DND-41 (cell line): Measurements from ENCODE around the gene IGSF10.
A peak's percentile ranks its signal among the peaks of the same experiment; 100 is the strongest.

Source experiments
- ATAC-seq: fragments of 200-7000 bp; cut with Tn5 transposase; 3 replicates; pipeline ENCODE4 v1.9.1; 2021; ENCODE audit warnings: low read depth; ENCODE audit not compliant: insufficient read depth
- DNase-seq: peaks from one replicate; pipeline ENCODE4 v3.0.0-alpha.2; 2020
- H2AFZ ChIP-seq: 2 replicates; pipeline ENCODE4 v1.6.0; 2012; ENCODE audit warnings: low read depth, low read length
- H3K27ac ChIP-seq: 2 replicates; pipeline ENCODE4 v1.5.1; 2012; ENCODE audit warnings: low read length, inconsistent platforms
- H3K27me3 ChIP-seq: fragments of 200-600 bp; sonication (generic); 2 replicates; pipeline ENCODE4 v1.6.0; 2012; ENCODE audit warnings: low read length, mild to moderate bottlenecking, inconsistent platforms; ENCODE audit not compliant: insufficient read depth, poor library complexity
- H3K36me3 ChIP-seq: 2 replicates; pipeline ENCODE4 v1.5.1; 2012; ENCODE audit warnings: low read length, inconsistent platforms; ENCODE audit not compliant: insufficient read depth
- H3K4me1 ChIP-seq: 2 replicates; pipeline ENCODE4 v1.5.1; 2012; ENCODE audit warnings: mild to moderate bottlenecking, low read length; ENCODE audit not compliant: insufficient read depth
- H3K4me2 ChIP-seq: 2 replicates; pipeline ENCODE4 v1.6.0; 2012; ENCODE audit warnings: mild to moderate bottlenecking, moderate library complexity, low read length, inconsistent platforms; ENCODE audit not compliant: insufficient read depth
- H3K4me3 ChIP-seq, 2 experiments: fragments of 200-600 bp in 1 of 2; shearing (Covaris generic) in 1 of 2; 2 replicates each; pipeline ENCODE4 v1.5.1; 2012 to 2016; ENCODE audit warnings: inconsistent platforms in 2 of 2, low read length in 2 of 2, mild to moderate bottlenecking in 2 of 2, low read depth in 1 of 2, moderate library complexity in 1 of 2
- H3K79me2 ChIP-seq: 2 replicates; pipeline ENCODE4 v1.6.0; 2012; ENCODE audit warnings: low read length, inconsistent platforms; ENCODE audit not compliant: insufficient read depth
- H3K9ac ChIP-seq: 2 replicates; pipeline ENCODE4 v1.6.0; 2012; ENCODE audit warnings: low read depth, mild to moderate bottlenecking, inconsistent platforms, low read length, moderate library complexity
- H3K9me3 ChIP-seq: 2 replicates; pipeline ENCODE4 v1.5.1; 2012; ENCODE audit warnings: low read length, moderate library complexity, mild to moderate bottlenecking, inconsistent platforms; ENCODE audit not compliant: insufficient read depth, severe bottlenecking
- H4K20me1 ChIP-seq: 2 replicates; pipeline ENCODE4 v1.6.0; 2012; ENCODE audit warnings: low read length; ENCODE audit not compliant: insufficient read depth
- EZH2 ChIP-seq: IDR thresholded peaks from 3 replicates; pipeline ENCODE4 v1.6.1; 2012; ENCODE audit warnings: borderline replicate concordance, low read depth, mild to moderate bottlenecking, moderate library complexity, low read length, inconsistent platforms; ENCODE audit not compliant: severe bottlenecking
- TF ChIP-seq, protein P1 (sequence below): IDR thresholded peaks from 2 replicates; pipeline ENCODE4 v1.5.1; 2012; ENCODE audit warnings: borderline replicate concordance, low read length, moderate library complexity, mild to moderate bottlenecking; ENCODE audit not compliant: poor library complexity, severe bottlenecking; ENCODE audit errors: extremely low read depth

The IGSF10 gene

DNA sequence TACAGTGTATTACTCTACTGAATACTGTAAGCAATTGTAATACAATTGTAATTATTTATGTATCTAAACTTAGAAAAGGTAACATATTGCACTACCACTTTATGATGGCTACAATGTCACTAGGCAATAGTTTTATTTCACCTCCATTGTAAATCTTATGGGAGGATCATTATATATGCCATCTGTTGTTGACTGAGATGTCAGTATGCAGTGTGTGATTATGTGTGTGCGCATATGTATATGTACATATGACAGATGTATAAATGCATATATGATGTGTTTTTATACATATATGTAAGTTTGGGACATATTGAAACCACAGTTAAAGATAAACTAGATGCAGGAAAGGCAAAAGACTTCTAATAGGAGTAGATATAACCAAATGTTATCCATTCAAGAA is 8.5 kb downstream of the IGSF10 start:
- no peak overlapping the region for H3K27ac ChIP-seq
- no peaks in the 10 kb centered on the region for H3K36me3 ChIP-seq
- H3K4me1 ChIP-seq: no peaks in the 10 kb centered on the region
- no peak overlapping the region for H3K4me2 ChIP-seq
- ATAC-seq (no peak), DNase-seq (no peak)
- no peak overlapping the region for H3K9ac ChIP-seq
- no peaks in the 10 kb centered on the region for H3K9me3 ChIP-seq
- H3K27me3 ChIP-seq: no peaks in the 10 kb centered on the region
- no peak overlapping the region for H2AFZ ChIP-seq
- H4K20me1 ChIP-seq: no peaks in the 10 kb centered on the region
- no peaks in the 10 kb centered on the region for H3K79me2 ChIP-seq
- TF ChIP-seq, protein P1, sequence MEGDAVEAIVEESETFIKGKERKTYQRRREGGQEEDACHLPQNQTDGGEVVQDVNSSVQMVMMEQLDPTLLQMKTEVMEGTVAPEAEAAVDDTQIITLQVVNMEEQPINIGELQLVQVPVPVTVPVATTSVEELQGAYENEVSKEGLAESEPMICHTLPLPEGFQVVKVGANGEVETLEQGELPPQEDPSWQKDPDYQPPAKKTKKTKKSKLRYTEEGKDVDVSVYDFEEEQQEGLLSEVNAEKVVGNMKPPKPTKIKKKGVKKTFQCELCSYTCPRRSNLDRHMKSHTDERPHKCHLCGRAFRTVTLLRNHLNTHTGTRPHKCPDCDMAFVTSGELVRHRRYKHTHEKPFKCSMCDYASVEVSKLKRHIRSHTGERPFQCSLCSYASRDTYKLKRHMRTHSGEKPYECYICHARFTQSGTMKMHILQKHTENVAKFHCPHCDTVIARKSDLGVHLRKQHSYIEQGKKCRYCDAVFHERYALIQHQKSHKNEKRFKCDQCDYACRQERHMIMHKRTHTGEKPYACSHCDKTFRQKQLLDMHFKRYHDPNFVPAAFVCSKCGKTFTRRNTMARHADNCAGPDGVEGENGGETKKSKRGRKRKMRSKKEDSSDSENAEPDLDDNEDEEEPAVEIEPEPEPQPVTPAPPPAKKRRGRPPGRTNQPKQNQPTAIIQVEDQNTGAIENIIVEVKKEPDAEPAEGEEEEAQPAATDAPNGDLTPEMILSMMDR: no peak
- TF ChIP-seq EZH2: no peak
- no peak overlapping the region for H3K4me3 ChIP-seq

DNA sequence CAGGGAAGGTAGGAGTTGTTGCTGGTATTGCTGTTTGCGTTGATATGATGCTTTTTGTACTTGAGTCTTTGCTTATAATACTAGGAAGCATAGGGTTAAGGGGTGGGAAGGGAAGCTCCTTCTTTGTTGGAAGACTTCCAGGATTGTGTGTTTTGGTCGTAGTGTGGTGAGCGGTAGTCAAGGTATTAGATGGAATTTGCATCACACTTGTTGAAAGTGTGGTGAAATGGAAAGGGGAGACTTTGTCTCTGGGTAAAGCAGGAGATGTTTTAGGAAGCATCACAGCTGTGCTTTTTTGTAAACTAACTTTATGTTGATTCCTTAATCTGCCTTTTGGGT is 14.9 kb downstream of the IGSF10 start:
- ATAC-seq (no peak), DNase-seq (no peak)
- Histone ChIP-seq H3K4me3 (no peak overlapping the region), H3K4me2 (no peak overlapping the region), H3K27ac (no peak overlapping the region), H3K36me3 (no peaks in the 10 kb centered on the region), H4K20me1 (no peaks in the 10 kb centered on the region), H3K9ac (no peak overlapping the region), H3K27me3 (no peaks in the 10 kb centered on the region), H3K4me1 (no peaks in the 10 kb centered on the region), H3K79me2 (no peaks in the 10 kb centered on the region), H3K9me3 (no peaks in the 10 kb centered on the region), H2AFZ (no peak overlapping the region)
- TF ChIP-seq EZH2: no peak
- TF ChIP-seq, protein P1: no peak

DNA sequence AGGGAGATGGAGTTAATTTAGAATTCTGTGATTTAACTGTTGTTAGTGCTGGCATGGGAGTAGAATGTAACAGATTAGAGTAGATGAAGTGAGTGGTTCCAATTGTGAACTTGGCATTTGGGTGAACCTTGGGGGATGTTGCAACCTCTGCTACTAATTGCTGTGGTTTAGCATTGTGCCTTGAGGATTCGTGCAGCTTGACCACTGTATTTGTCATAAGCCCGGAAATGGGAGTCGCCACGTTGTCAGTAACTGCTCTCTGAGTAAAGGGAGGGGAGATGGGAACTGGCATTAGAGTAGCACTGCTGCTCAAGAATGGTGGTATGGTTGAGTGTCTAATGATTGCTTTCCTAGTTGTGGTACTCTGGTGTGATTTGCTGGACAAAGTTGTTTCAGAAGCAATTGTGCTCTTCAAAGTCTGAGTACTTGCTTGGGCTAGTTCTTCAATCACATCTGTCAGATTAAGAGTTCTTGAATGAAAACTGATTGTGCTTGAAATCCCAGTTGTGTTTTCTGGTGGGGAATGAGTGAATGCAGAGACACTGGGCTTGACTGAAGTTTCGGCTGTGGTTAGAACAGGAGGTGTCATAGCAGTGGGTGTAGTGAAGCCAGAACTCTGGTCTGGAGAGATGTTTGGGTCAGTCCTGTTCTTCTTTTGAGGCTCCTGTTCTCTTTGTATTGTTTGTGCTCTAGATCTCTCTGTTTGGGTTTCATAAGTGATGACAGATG is 15.4 kb downstream of the IGSF10 start:
- Histone ChIP-seq H3K9me3 (no peaks in the 10 kb centered on the region), H3K4me3 (no peak overlapping the region), H4K20me1 (no peaks in the 10 kb centered on the region), H2AFZ (no peak overlapping the region), H3K79me2 (no peaks in the 10 kb centered on the region), H3K27me3 (no peaks in the 10 kb centered on the region), H3K9ac (no peak overlapping the region), H3K4me1 (no peaks in the 10 kb centered on the region), H3K4me2 (no peak overlapping the region), H3K36me3 (no peaks in the 10 kb centered on the region), H3K27ac (no peak overlapping the region)
- TF ChIP-seq, protein P1: no peak
- TF ChIP-seq EZH2: no peak
- ATAC-seq (no peak), DNase-seq (no peak)

DNA sequence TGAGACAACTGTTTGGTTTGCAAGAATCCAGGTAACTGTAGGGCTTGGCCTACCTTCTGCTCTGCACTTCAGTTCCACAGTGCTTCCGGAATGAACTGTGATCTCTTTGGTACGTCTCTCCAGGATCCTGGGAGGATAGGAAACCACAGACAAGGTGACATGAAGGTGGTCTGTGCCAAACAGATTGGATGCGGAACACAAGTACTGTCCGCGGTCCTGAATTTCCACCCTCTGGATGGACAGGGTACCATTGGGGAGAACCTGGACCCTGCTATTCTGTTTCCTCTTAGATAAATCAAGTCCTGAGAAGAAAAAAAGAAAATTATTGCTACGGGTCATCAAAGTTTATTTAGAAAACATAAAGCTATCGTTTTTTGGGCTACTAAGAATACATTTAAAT is 17.3 kb downstream of the IGSF10 start:
- DNase-seq (peak; percentile 34), ATAC-seq (0 out of 3 replicates have a peak, but pooled peaks have one; percentile 39)
- Histone ChIP-seq H3K9ac (no peak overlapping the region), H3K27ac (no peak overlapping the region), H3K4me1 (no peaks in the 10 kb centered on the region), H3K9me3 (no peaks in the 10 kb centered on the region), H3K27me3 (no peaks in the 10 kb centered on the region), H4K20me1 (no peaks in the 10 kb centered on the region), H3K4me2 (no peak overlapping the region), H3K79me2 (no peaks in the 10 kb centered on the region), H2AFZ (no peak overlapping the region), H3K4me3 (no peak overlapping the region), H3K36me3 (no peaks in the 10 kb centered on the region)
- no peak for TF ChIP-seq EZH2
- TF ChIP-seq, protein P1: no peak
